Stomach (tissue), 9 donors: ENCODE measurements around the gene R3HDML. TPM values are rescaled to one million over a fixed set of nuclear protein-coding genes. Genes with fewer than 3 reads are reported as not detected.

Experiments
- DNase-seq, 2 donors: peaks; one replicate each; pipeline versions ENCODE4 v3.0.0 to v3.0.0-alpha.2; 2013 to 2019
- H3K27ac ChIP-seq, 5 donors: fragments of 200-600 bp in 4 of 5; sonication (generic) in 4 of 5; one replicate each; pipeline ENCODE4 v1.5.1; 2013 to 2019; ENCODE audit warnings: mild to moderate bottlenecking in 1 of 5, moderate library complexity in 1 of 5
- H3K27me3 ChIP-seq, 3 donors: fragments of 200-600 bp; sonication (generic); one replicate each; pipeline ENCODE4 v1.5.1; 2017 to 2019; ENCODE audit warnings: mixed run types in 1 of 3
- H3K36me3 ChIP-seq, 4 donors: fragments of 200-600 bp; sonication (generic); 1 replicate in 3 of 4; 2 replicates in 1 of 4; pipeline ENCODE4 v1.5.1; 2016 to 2019
- H3K4me1 ChIP-seq, 4 donors: fragments of 200-600 bp; sonication (generic); one replicate each; pipeline ENCODE4 v1.5.1; 2016 to 2019
- H3K4me3 ChIP-seq, 4 donors: fragments of 200-600 bp; sonication (generic) in 3 of 4; one replicate each; pipeline ENCODE4 v1.5.1; 2016 to 2019; ENCODE audit warnings: mild to moderate bottlenecking in 1 of 4
- H3K9me3 ChIP-seq, 4 donors: fragments of 200-600 bp; sonication (generic); one replicate each; pipeline ENCODE4 v1.5.1; 2016 to 2019
- CTCF ChIP-seq, 7 experiments: fragments of 450-650 bp in 4 of 7; fragments of 200-600 bp in 3 of 7; sonication (generic) in 3 of 7; IDR thresholded peaks; one replicate each; pipeline ENCODE4 v1.5.1; 2016 to 2019; ENCODE audit warnings: antibody characterized with exemption in 7 of 7, control low read depth in 2 of 7, mild to moderate bottlenecking in 1 of 7
- EP300 ChIP-seq: sonication (generic); formaldehyde crosslinking; IDR thresholded peaks from one replicate; pipeline ENCODE4 v1.6.1; 2017; ENCODE audit warnings: antibody characterized with exemption
- POLR2A ChIP-seq, 4 donors: fragments of 450-650 bp; IDR thresholded peaks; one replicate each; pipeline ENCODE4 v1.6.1; 2016; ENCODE audit warnings: antibody characterized with exemption in 4 of 4, control low read depth in 2 of 4, mild to moderate bottlenecking in 1 of 4, moderate library complexity in 1 of 4
- POLR2AphosphoS5 ChIP-seq, 3 donors: sonication (generic); formaldehyde crosslinking; IDR thresholded peaks; one replicate each; pipeline ENCODE4 v1.6.1; 2016; ENCODE audit warnings: antibody characterized with exemption in 3 of 3
- WGBS, 5 donors: extraction: QIAGEN DNeasy Blood & Tissue Kit in 3 of 5; methylation state at CpG; one replicate each; pipeline versions ENCODE4 v1.1.5 to v1.1.7; 2013 to 2018; 5-methylcytosine and 5-hydroxymethylcytosine counted together
- intact Hi-C: fragments of 100-400 bp; cut with DNase I; formaldehyde crosslinking; loops from one replicate; pipeline ENCODE4 v1.15.1; 2023; ENCODE audit warnings: low total_unique reads
- polyA plus RNA-seq, 3 donors: library from polyadenylated mRNA; stranded (reverse); fragments of 200-250 nt; gene quantifications; one replicate each; pipeline ENCODE4 v1.2.3, GENCODE V29; 2013
- total RNA-seq, 5 donors: library from RNA; depleted of rRNA; stranded (reverse); fragments of >200 nt; gene quantifications; one replicate each; pipeline versions ENCODE4 v1.1.0 to v1.2.3, GENCODE V29; 2014 to 2016
- donor health status: healthy with polysubstance abuse.
- donor health status: Bipolar disorder and iron deficiency.
- donor health status: healthy.

R3HDML gene
- total and polyA plus RNA-seq, 8 donors, result not detected

- intact Hi-C loops, result loop anchor here (10.0 kb wide), 1 partner anchor 226 kb away; no protein-coding TSS in a partner anchor
- Histone ChIP-seq H3K4me3 (no peak overlapping the region), H3K27ac (no peak overlapping the region), H3K27me3 (peaks cover 0 to 31% (median 0%) of the 10 kb centered on the region in 3 donors), H3K9me3 (no peaks in the 10 kb centered on the region), H3K4me1 (peaks cover 0 to 19% (median 10%) of the 10 kb centered on the region in 4 donors), H3K36me3 (no peaks in the 10 kb centered on the region)
- 14 to 30% (median 21%) methylated on average over 13 to 29 of the region's 29 CpGs for WGBS, 5 donors
- peak; percentile 59 to 74 for DNase-seq
- TF ChIP-seq EP300, result no peak
- no peak for TF ChIP-seq POLR2A (IDR thresholded peaks at IDR 0.05)
- no peak for TF ChIP-seq POLR2AphosphoS5 (IDR thresholded peaks at IDR 0.05)
- TF ChIP-seq CTCF (IDR thresholded peaks at IDR 0.05), result peak in 5 of 7 experiments; percentile 37 to 62 (median 54)
Observed at GRCh38 chr20:44388466-44389023, 51.7 kb downstream of the R3HDML start.

- DNase-seq, result no peak
- Histone ChIP-seq H3K4me1 (peaks cover 5 to 32% (median 19%) of the 10 kb centered on the region in 4 donors), H3K36me3 (no peaks in the 10 kb centered on the region), H3K9me3 (no peaks in the 10 kb centered on the region), H3K27ac (no peak overlapping the region), H3K27me3 (peaks cover 0 to 27% (median 0%) of the 10 kb centered on the region in 3 donors), H3K4me3 (no peak overlapping the region)
- TF ChIP-seq POLR2AphosphoS5 (IDR thresholded peaks at IDR 0.05), result no peak
- no peak for TF ChIP-seq CTCF (IDR thresholded peaks at IDR 0.05)
- no peak for TF ChIP-seq EP300
- TF ChIP-seq POLR2A (IDR thresholded peaks at IDR 0.05), result no peak
- WGBS, 5 donors, result 74 to 86% (median 78%) methylated on average over 6 of the region's 6 CpGs
- intact Hi-C loops, result loop anchor here (10.0 kb wide), 1 partner anchor 225 kb away; no protein-coding TSS in a partner anchor
Observed at GRCh38 chr20:44389871-44390270, 53.0 kb downstream of the R3HDML start.

GRCh38 chr20:44390280-44390679 is 53.4 kb downstream of the R3HDML start:
- 79 to 90% (median 81%) methylated on average over 5 of the region's 5 CpGs for WGBS, 5 donors
- no peak overlapping the region for H3K27ac ChIP-seq
- no peak for DNase-seq
- no peak overlapping the region for H3K4me3 ChIP-seq
- peaks cover 5 to 35% (median 22%) of the 10 kb centered on the region in 4 donors for H3K4me1 ChIP-seq
- no peak for TF ChIP-seq EP300
- TF ChIP-seq POLR2A (IDR thresholded peaks at IDR 0.05), result no peak
- TF ChIP-seq POLR2AphosphoS5 (IDR thresholded peaks at IDR 0.05), result no peak
- no peaks in the 10 kb centered on the region for H3K36me3 ChIP-seq
- H3K27me3 ChIP-seq, result peaks cover 0 to 24% (median 0%) of the 10 kb centered on the region in 3 donors
- intact Hi-C loops, result no loop called here
- H3K9me3 ChIP-seq, result no peaks in the 10 kb centered on the region

- DNase-seq, result no peak
- H3K4me3 ChIP-seq, result no peak overlapping the region
- TF ChIP-seq CTCF (IDR thresholded peaks at IDR 0.05) (no peak), POLR2AphosphoS5 (IDR thresholded peaks at IDR 0.05) (no peak), EP300 (no peak), POLR2A (IDR thresholded peaks at IDR 0.05) (no peak)
- H3K27ac ChIP-seq, result no peak overlapping the region
- H3K9me3 ChIP-seq, result no peaks in the 10 kb centered on the region
- peaks cover 0 to 14% (median 0%) of the 10 kb centered on the region in 3 donors for H3K27me3 ChIP-seq
- peaks cover 5 to 35% (median 24%) of the 10 kb centered on the region in 4 donors for H3K4me1 ChIP-seq
- no peaks in the 10 kb centered on the region for H3K36me3 ChIP-seq
- 90 to 96% (median 96%) methylated on average over 8 of the region's 8 CpGs for WGBS, 5 donors
- intact Hi-C loops, result no loop called here
Observed at GRCh38 chr20:44392088-44392775, 55.4 kb downstream of the R3HDML start.
